Ishikawa (cell line): ENCODE data around the gene C5orf58.

Experiments used
- CEBPB ChIP-seq: IDR thresholded peaks from 2 replicates; pipeline ENCODE4 v1.6.1; 2012
- CREB1 ChIP-seq: IDR thresholded peaks from 2 replicates; pipeline ENCODE4 v1.6.1; 2012; ENCODE audit warnings: low read depth
- EP300 ChIP-seq: IDR thresholded peaks from 2 replicates; pipeline ENCODE4 v1.6.1; 2012; ENCODE audit warnings: borderline replicate concordance
- FOXM1 ChIP-seq: IDR thresholded peaks from 2 replicates; pipeline ENCODE4 v1.6.1; 2012; ENCODE audit warnings: low read depth, borderline replicate concordance
- MAX ChIP-seq: IDR thresholded peaks from 2 replicates; pipeline ENCODE4 v1.6.1; 2012
- NFIC ChIP-seq: IDR thresholded peaks from 2 replicates; pipeline ENCODE4 v1.6.1; 2012
- RAD21 ChIP-seq: IDR thresholded peaks from 2 replicates; pipeline ENCODE4 v1.6.1; 2012; ENCODE audit warnings: low read depth
- REST ChIP-seq: IDR thresholded peaks from 2 replicates; pipeline ENCODE4 v1.6.1; 2012; ENCODE audit warnings: low read depth, mild to moderate bottlenecking
- TAF1 ChIP-seq: IDR thresholded peaks from 2 replicates; pipeline ENCODE4 v1.6.1; 2012; ENCODE audit warnings: low read depth, mild to moderate bottlenecking
- TCF12 ChIP-seq: IDR thresholded peaks from 2 replicates; pipeline ENCODE4 v1.6.1; 2012; ENCODE audit warnings: low read depth
- YY1 ChIP-seq: IDR thresholded peaks from 2 replicates; pipeline ENCODE4 v1.6.1; 2012; ENCODE audit warnings: low read depth

- TF ChIP-seq MAX = no peak
- no peak for TF ChIP-seq REST
- no peak for TF ChIP-seq RAD21
- no peak for TF ChIP-seq CEBPB
- TF ChIP-seq TCF12 = no peak
- no peak for TF ChIP-seq FOXM1
- TF ChIP-seq NFIC = no peak
- TF ChIP-seq YY1 = no peak
- no peak for TF ChIP-seq TAF1
- no peak for TF ChIP-seq CREB1
- TF ChIP-seq EP300 = no peak
These were observed 60.5 kb downstream of the C5orf58 start for GRCh38 chr5:170293273-170293672.
